SIG-M5 treated with dmso at 0.1 percent for 504 hours (cell line): Measurements from ENCODE around the gene STN1.
"Not testable (repeated sequence)": the region's sequence is repeated elsewhere in the genome, so short reads cannot be mapped to it uniquely, and the experiment has no call there.

ENCODE experiments used
- DNase-seq: peaks from one replicate; lab custom pipeline; 2025; ENCODE audit not compliant: unreplicated experiment; lab: John Stamatoyannopoulos, UW

STN1 gene

GRCh38 chr10:103845972-103846371, 72.0 kb downstream of the STN1 start:
- DNase-seq: no peak

GRCh38 chr10:103845346-103845745, 72.6 kb downstream of the STN1 start:
- not testable (repeated sequence) for DNase-seq

GRCh38 chr10:103843854-103844570, 74.0 kb downstream of the STN1 start:
- no peak for DNase-seq

GRCh38 chr10:103843045-103843444, 74.9 kb downstream of the STN1 start:
- no peak for DNase-seq

- no peak for DNase-seq
Observed at GRCh38 chr10:103842605-103843004, 75.4 kb downstream of the STN1 start.

- DNase-seq: no peak
Observed at GRCh38 chr10:103841519-103841918, 76.5 kb downstream of the STN1 start.

- no peak for DNase-seq
Observed at GRCh38 chr10:103840740-103841070, 77.3 kb downstream of the STN1 start.

GRCh38 chr10:103839872-103840739, 77.9 kb downstream of the STN1 start:
- DNase-seq: no peak

GRCh38 chr10:103839519-103839871, 78.5 kb downstream of the STN1 start:
- DNase-seq: no peak

- no peak for DNase-seq
Observed at GRCh38 chr10:103838862-103839518, 79.0 kb downstream of the STN1 start.

- DNase-seq: no peak
Observed at GRCh38 chr10:103838070-103838395, 80.0 kb downstream of the STN1 start.

- DNase-seq: no peak
Observed at GRCh38 chr10:103837370-103838069, 80.5 kb downstream of the STN1 start.

GRCh38 chr10:103836861-103837260, 81.1 kb downstream of the STN1 start:
- no peak for DNase-seq

GRCh38 chr10:103836273-103836672, 81.7 kb downstream of the STN1 start:
- DNase-seq: no peak

GRCh38 chr10:103835096-103836050, 82.6 kb downstream of the STN1 start:
- no peak for DNase-seq

GRCh38 chr10:103834436-103835095, 83.4 kb downstream of the STN1 start:
- no peak for DNase-seq

GRCh38 chr10:103833731-103834365, 84.1 kb downstream of the STN1 start:
- DNase-seq: no peak

- no peak for DNase-seq
Observed at GRCh38 chr10:103832806-103833205, 85.2 kb downstream of the STN1 start.
